Neural cell (in vitro differentiated cells): ENCODE results near the gene ZDHHC18.

ENCODE experiments used
- EZH2 ChIP-seq: fragments of 200-600, 300-800 bp; shearing (Covaris generic), sonication (generic); IDR thresholded peaks from 2 replicates; pipeline ENCODE4 v1.6.1; 2014; ENCODE audit warnings: antibody characterized with exemption, low read length, borderline replicate concordance, mild to moderate bottlenecking; ENCODE audit not compliant: insufficient read depth, poor library complexity, severe bottlenecking
- MXI1 ChIP-seq: fragments of 450-650 bp; conservative IDR thresholded peaks from 2 replicates; pipeline ENCODE4 v1.6.1; 2014; ENCODE audit warnings: antibody characterized with exemption, mild to moderate bottlenecking; ENCODE audit not compliant: poor library complexity, severe bottlenecking
- POLR2AphosphoS5 ChIP-seq: IDR thresholded peaks from 2 replicates; pipeline ENCODE4 v1.6.1; 2012
- SMC3 ChIP-seq: fragments of 450-650 bp; conservative IDR thresholded peaks from 2 replicates; pipeline ENCODE4 v1.6.1; 2014; ENCODE audit warnings: antibody characterized with exemption, mild to moderate bottlenecking, moderate library complexity; ENCODE audit not compliant: poor library complexity
- TF ChIP-seq, protein P1 (sequence below): fragments of 450-650 bp; IDR thresholded peaks from 2 replicates; pipeline ENCODE4 v1.5.1; 2014; ENCODE audit warnings: antibody characterized with exemption, mild to moderate bottlenecking, moderate library complexity; ENCODE audit not compliant: poor library complexity, severe bottlenecking
- TF ChIP-seq, protein P2 (sequence below): IDR thresholded peaks from 2 replicates; pipeline ENCODE4 v1.6.1; 2012; ENCODE audit warnings: borderline replicate concordance

DNA sequence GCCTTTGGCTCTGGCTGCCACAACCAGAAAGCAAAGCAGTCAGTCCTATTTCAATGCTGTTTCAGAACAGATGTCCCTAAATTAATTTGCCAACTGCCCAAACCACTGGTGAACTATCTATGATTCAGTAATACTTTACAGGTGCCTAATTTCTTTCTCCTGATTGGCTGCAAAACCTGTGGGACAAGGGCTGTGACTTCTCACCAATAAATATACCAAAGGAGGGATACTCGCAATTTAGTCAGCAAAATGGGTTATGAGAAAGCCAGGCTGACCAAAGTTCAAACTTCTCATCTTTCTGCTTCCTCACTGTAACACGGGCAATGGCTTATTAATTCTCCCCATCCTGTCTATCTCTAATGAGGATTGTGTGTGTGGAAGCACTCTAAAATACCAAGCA is 50.8 kb downstream of the ZDHHC18 start:
- TF ChIP-seq, protein P1, sequence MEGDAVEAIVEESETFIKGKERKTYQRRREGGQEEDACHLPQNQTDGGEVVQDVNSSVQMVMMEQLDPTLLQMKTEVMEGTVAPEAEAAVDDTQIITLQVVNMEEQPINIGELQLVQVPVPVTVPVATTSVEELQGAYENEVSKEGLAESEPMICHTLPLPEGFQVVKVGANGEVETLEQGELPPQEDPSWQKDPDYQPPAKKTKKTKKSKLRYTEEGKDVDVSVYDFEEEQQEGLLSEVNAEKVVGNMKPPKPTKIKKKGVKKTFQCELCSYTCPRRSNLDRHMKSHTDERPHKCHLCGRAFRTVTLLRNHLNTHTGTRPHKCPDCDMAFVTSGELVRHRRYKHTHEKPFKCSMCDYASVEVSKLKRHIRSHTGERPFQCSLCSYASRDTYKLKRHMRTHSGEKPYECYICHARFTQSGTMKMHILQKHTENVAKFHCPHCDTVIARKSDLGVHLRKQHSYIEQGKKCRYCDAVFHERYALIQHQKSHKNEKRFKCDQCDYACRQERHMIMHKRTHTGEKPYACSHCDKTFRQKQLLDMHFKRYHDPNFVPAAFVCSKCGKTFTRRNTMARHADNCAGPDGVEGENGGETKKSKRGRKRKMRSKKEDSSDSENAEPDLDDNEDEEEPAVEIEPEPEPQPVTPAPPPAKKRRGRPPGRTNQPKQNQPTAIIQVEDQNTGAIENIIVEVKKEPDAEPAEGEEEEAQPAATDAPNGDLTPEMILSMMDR = no peak
- TF ChIP-seq, protein P2, sequence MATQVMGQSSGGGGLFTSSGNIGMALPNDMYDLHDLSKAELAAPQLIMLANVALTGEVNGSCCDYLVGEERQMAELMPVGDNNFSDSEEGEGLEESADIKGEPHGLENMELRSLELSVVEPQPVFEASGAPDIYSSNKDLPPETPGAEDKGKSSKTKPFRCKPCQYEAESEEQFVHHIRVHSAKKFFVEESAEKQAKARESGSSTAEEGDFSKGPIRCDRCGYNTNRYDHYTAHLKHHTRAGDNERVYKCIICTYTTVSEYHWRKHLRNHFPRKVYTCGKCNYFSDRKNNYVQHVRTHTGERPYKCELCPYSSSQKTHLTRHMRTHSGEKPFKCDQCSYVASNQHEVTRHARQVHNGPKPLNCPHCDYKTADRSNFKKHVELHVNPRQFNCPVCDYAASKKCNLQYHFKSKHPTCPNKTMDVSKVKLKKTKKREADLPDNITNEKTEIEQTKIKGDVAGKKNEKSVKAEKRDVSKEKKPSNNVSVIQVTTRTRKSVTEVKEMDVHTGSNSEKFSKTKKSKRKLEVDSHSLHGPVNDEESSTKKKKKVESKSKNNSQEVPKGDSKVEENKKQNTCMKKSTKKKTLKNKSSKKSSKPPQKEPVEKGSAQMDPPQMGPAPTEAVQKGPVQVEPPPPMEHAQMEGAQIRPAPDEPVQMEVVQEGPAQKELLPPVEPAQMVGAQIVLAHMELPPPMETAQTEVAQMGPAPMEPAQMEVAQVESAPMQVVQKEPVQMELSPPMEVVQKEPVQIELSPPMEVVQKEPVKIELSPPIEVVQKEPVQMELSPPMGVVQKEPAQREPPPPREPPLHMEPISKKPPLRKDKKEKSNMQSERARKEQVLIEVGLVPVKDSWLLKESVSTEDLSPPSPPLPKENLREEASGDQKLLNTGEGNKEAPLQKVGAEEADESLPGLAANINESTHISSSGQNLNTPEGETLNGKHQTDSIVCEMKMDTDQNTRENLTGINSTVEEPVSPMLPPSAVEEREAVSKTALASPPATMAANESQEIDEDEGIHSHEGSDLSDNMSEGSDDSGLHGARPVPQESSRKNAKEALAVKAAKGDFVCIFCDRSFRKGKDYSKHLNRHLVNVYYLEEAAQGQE = no peak
- TF ChIP-seq MXI1 (no peak), EZH2 (no peak), SMC3 (no peak), POLR2AphosphoS5 (no peak)
